Ramos (cell line): ENCODE results near the gene ZNF174.

Experiments
- in situ Hi-C: fragments of 300-500 bp; cut with MboI; formaldehyde crosslinking; loops from one replicate; pipeline ENCODE4 v1.14.3; 2022; ENCODE audit warnings: low sequenced_read_pairs; ENCODE audit not compliant: unreplicated experiment

ZNF174 gene

GRCh38 chr16:3400779-3401688, at the start of gene ZNF174, which contains the start of gene ZSCAN32:
ZNF174 (plus strand) TSS chr16:3401215; CDS start chr16:3402005, 790 bp downstream.
ZSCAN32 (minus strand) TSS chr16:3401004; CDS start chr16:3397557, 3,447 bp downstream.
- in situ Hi-C loops: no loop called here

- in situ Hi-C loops: no loop called here
Observed at GRCh38 chr16:3355589-3355988, 45.4 kb upstream of the ZNF174 start, which contains the start of gene OR2C1. OR2C1 (plus strand) TSS chr16:3355889; CDS start chr16:3355941, 52 bp downstream.

- in situ Hi-C loops: no loop called here
Observed at GRCh38 chr16:3356118-3356517, 44.9 kb upstream of the ZNF174 start.

GRCh38 chr16:3358871-3359270, 42.1 kb upstream of the ZNF174 start:
- in situ Hi-C loops: no loop called here

GRCh38 chr16:3362931-3363330, 38.1 kb upstream of the ZNF174 start:
- in situ Hi-C loops: no loop called here

GRCh38 chr16:3363793-3364192, 37.2 kb upstream of the ZNF174 start:
- in situ Hi-C loops: no loop called here

- in situ Hi-C loops: no loop called here
Observed at GRCh38 chr16:3364774-3365427, 36.1 kb upstream of the ZNF174 start.

- in situ Hi-C loops: no loop called here
Observed at GRCh38 chr16:3369073-3369472, 31.9 kb upstream of the ZNF174 start.

- in situ Hi-C loops: loop anchor here (10.0 kb wide), 1 partner anchor 59 kb away; no protein-coding TSS in a partner anchor
Observed at GRCh38 chr16:3375680-3376079, 25.3 kb upstream of the ZNF174 start.

GRCh38 chr16:3377917-3378316, 23.1 kb upstream of the ZNF174 start:
- in situ Hi-C loops: loop anchor here (10.0 kb wide), 1 partner anchor 57 kb away; no protein-coding TSS in a partner anchor

GRCh38 chr16:3383045-3383448, 18.0 kb upstream of the ZNF174 start:
- in situ Hi-C loops: no loop called here

GRCh38 chr16:3388325-3388724, 12.7 kb upstream of the ZNF174 start:
- in situ Hi-C loops: no loop called here

GRCh38 chr16:3389663-3390338, 11.2 kb upstream of the ZNF174 start:
- in situ Hi-C loops: no loop called here

- in situ Hi-C loops: no loop called here
Observed at GRCh38 chr16:3400446-3400778, 603 bp upstream of the ZNF174 start.

- in situ Hi-C loops: no loop called here
Observed at GRCh38 chr16:3401719-3402397, 843 bp downstream of the ZNF174 start.

- in situ Hi-C loops: no loop called here
Observed at GRCh38 chr16:3408561-3409197, 7.7 kb downstream of the ZNF174 start.

- in situ Hi-C loops: no loop called here
Observed at GRCh38 chr16:3413730-3414379, 12.8 kb downstream of the ZNF174 start.

GRCh38 chr16:3431779-3432219, 30.8 kb downstream of the ZNF174 start:
- in situ Hi-C loops: loop anchor here (10.0 kb wide), 1 partner anchor 57 kb away; no protein-coding TSS in a partner anchor

- in situ Hi-C loops: loop anchor here (10.0 kb wide), 1 partner anchor 60 kb away; no protein-coding TSS in a partner anchor
Observed at GRCh38 chr16:3434373-3434772, 33.4 kb downstream of the ZNF174 start.
